HEK293 (cell line): ENCODE results near the gene CLEC2D.

Experiments
- KLF1 ChIP-seq: fragments of 450-650 bp; formaldehyde crosslinking; IDR thresholded peaks from 2 replicates; pipeline ENCODE4 v1.5.1; 2016; ENCODE audit warnings: missing biosample characterization, missing genetic modification characterization
- YY1 ChIP-seq: fragments of 450-650 bp; formaldehyde crosslinking; IDR thresholded peaks from 2 replicates; pipeline ENCODE4 v1.5.1; 2018; ENCODE audit warnings: missing biosample characterization, missing genetic modification characterization
- TF ChIP-seq, protein P1 (sequence below): fragments of 450-650 bp; formaldehyde crosslinking; IDR thresholded peaks from 2 replicates; pipeline ENCODE4 v1.5.1; 2016; ENCODE audit warnings: missing biosample characterization, missing genetic modification characterization

DNA sequence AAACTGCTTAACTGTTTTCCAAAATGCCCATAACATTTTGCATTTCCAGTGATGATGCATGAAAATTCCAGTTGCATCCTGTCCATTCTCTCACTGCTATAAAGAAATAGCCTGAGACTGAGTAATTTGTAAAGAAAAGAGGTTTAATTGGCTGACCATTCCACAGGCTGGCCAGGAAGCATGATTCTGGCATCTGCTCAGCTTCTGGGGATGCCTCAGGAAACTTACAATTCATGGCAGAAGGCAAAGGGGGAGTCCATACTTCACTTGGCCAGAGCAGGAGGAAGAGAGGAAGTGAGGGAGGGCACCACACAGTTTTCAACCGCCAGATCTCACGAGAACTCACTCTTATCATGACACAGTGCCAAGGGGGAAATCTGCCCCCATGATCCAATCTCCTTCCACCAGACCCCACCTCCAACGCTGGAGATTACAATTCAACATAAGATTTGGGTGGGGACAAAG lies 18.2 kb upstream of the CLEC2D start:
- TF ChIP-seq KLF1 (tag by site-specific recombination) (no peak), YY1 (no peak)
- TF ChIP-seq, protein P1, sequence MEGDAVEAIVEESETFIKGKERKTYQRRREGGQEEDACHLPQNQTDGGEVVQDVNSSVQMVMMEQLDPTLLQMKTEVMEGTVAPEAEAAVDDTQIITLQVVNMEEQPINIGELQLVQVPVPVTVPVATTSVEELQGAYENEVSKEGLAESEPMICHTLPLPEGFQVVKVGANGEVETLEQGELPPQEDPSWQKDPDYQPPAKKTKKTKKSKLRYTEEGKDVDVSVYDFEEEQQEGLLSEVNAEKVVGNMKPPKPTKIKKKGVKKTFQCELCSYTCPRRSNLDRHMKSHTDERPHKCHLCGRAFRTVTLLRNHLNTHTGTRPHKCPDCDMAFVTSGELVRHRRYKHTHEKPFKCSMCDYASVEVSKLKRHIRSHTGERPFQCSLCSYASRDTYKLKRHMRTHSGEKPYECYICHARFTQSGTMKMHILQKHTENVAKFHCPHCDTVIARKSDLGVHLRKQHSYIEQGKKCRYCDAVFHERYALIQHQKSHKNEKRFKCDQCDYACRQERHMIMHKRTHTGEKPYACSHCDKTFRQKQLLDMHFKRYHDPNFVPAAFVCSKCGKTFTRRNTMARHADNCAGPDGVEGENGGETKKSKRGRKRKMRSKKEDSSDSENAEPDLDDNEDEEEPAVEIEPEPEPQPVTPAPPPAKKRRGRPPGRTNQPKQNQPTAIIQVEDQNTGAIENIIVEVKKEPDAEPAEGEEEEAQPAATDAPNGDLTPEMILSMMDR (tag by site-specific recombination) = no peak
